OCI-LY1 (cell line): ENCODE results near the gene FMNL3.

Source experiments
- EZH2 ChIP-seq: fragments of 200-600 bp; sonication (generic), shearing (Covaris generic); IDR thresholded peaks from 2 replicates; pipeline ENCODE4 v1.8.0; 2017; ENCODE audit warnings: borderline replicate concordance, mixed run types, mild to moderate bottlenecking, antibody characterized with exemption, low read length, moderate library complexity, mixed read lengths
- TF ChIP-seq, protein P1 (sequence below): fragments of 200-600 bp; sonication (generic), shearing (Covaris generic); IDR thresholded peaks from 2 replicates; pipeline ENCODE4 v1.5.1; 2017; ENCODE audit warnings: mild to moderate bottlenecking, antibody characterized with exemption, low read length, moderate library complexity, mixed read lengths

DNA sequence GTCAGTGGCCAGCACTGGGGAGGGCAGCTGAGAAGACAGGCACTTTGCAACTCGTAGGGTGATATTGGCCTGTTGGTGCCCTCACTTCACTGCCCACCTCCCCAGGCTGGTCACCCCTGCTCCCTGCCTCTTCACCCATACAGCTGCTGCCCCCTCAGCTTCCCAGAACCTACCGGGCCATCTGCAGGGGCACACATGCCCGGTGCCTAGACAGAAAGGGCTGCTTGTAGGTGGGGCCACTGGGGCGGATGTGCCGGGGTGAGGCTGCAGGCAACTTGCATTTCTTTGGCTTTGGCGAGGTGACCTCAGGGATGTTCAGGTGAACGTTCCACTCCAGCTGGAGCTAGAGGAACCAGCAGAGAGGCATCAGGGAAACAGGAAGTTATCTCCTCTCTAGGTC lies 118.9 kb downstream of the FMNL3 start:
- TF ChIP-seq, protein P1, sequence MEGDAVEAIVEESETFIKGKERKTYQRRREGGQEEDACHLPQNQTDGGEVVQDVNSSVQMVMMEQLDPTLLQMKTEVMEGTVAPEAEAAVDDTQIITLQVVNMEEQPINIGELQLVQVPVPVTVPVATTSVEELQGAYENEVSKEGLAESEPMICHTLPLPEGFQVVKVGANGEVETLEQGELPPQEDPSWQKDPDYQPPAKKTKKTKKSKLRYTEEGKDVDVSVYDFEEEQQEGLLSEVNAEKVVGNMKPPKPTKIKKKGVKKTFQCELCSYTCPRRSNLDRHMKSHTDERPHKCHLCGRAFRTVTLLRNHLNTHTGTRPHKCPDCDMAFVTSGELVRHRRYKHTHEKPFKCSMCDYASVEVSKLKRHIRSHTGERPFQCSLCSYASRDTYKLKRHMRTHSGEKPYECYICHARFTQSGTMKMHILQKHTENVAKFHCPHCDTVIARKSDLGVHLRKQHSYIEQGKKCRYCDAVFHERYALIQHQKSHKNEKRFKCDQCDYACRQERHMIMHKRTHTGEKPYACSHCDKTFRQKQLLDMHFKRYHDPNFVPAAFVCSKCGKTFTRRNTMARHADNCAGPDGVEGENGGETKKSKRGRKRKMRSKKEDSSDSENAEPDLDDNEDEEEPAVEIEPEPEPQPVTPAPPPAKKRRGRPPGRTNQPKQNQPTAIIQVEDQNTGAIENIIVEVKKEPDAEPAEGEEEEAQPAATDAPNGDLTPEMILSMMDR, result no peak
- TF ChIP-seq EZH2, result no peak
